IPS-15b (cell line): ENCODE results near the gene SZT2.
"Not testable (repeated sequence)": the region's sequence is repeated elsewhere in the genome, so short reads cannot be mapped to it uniquely, and the experiment has no call there.

Source experiments
- H3K27me3 ChIP-seq: one replicate; pipeline ENCODE4 v1.6.1; 2013; ENCODE audit warnings: low read length; ENCODE audit not compliant: control insufficient read depth, insufficient read depth
- H3K36me3 ChIP-seq: one replicate; pipeline ENCODE4 v1.6.1; 2013; ENCODE audit warnings: low read length; ENCODE audit not compliant: control insufficient read depth, insufficient read depth
- H3K4me1 ChIP-seq: one replicate; pipeline ENCODE4 v1.6.1; 2013; ENCODE audit warnings: mild to moderate bottlenecking, low read length; ENCODE audit not compliant: control insufficient read depth, insufficient read depth
- H3K4me3 ChIP-seq: one replicate; pipeline ENCODE4 v1.5.1; 2013; ENCODE audit warnings: low read depth, low read length
- H3K9ac ChIP-seq: one replicate; pipeline ENCODE4 v1.6.1; 2013; ENCODE audit warnings: low read depth, mild to moderate bottlenecking, low read length
- H3K9me3 ChIP-seq: one replicate; pipeline ENCODE4 v1.6.1; 2013; ENCODE audit warnings: mild to moderate bottlenecking, low read length; ENCODE audit not compliant: control insufficient read depth, insufficient read depth

Gene SZT2

GRCh38 chr1:43473463-43473862 is 83.8 kb downstream of the SZT2 start:
- no peaks in the 10 kb centered on the region for H3K27me3 ChIP-seq
- H3K36me3 ChIP-seq: no peaks in the 10 kb centered on the region
- peaks cover 8% of the 10 kb centered on the region for H3K4me1 ChIP-seq
- no peaks in the 10 kb centered on the region for H3K9me3 ChIP-seq
- no peak overlapping the region for H3K9ac ChIP-seq
- no peak overlapping the region for H3K4me3 ChIP-seq

- H3K9ac ChIP-seq, H3K27me3 ChIP-seq, H3K9me3 ChIP-seq, H3K36me3 ChIP-seq, H3K4me1 ChIP-seq, H3K4me3 ChIP-seq: not testable (repeated sequence)
These were observed 86.1 kb downstream of the SZT2 start for GRCh38 chr1:43475611-43476401.

GRCh38 chr1:43477716-43478115 is 88.0 kb downstream of the SZT2 start:
- no peak overlapping the region for H3K4me3 ChIP-seq
- H3K9me3 ChIP-seq: no peaks in the 10 kb centered on the region
- H3K36me3 ChIP-seq: no peaks in the 10 kb centered on the region
- H3K27me3 ChIP-seq: no peaks in the 10 kb centered on the region
- peaks cover 3% of the 10 kb centered on the region for H3K4me1 ChIP-seq
- H3K9ac ChIP-seq: no peak overlapping the region

GRCh38 chr1:43479414-43479813 is 89.7 kb downstream of the SZT2 start:
- Histone ChIP-seq H3K4me3 (no peak overlapping the region), H3K9ac (no peak overlapping the region), H3K27me3 (no peaks in the 10 kb centered on the region), H3K9me3 (no peaks in the 10 kb centered on the region), H3K4me1 (no peaks in the 10 kb centered on the region), H3K36me3 (no peaks in the 10 kb centered on the region)

GRCh38 chr1:43481491-43481890 is 91.8 kb downstream of the SZT2 start:
- H3K4me1 ChIP-seq: no peaks in the 10 kb centered on the region
- no peaks in the 10 kb centered on the region for H3K27me3 ChIP-seq
- H3K9me3 ChIP-seq: no peaks in the 10 kb centered on the region
- H3K4me3 ChIP-seq: no peak overlapping the region
- H3K36me3 ChIP-seq: no peaks in the 10 kb centered on the region
- H3K9ac ChIP-seq: no peak overlapping the region

GRCh38 chr1:43482215-43482614 is 92.5 kb downstream of the SZT2 start:
- Histone ChIP-seq H3K36me3 (no peaks in the 10 kb centered on the region), H3K4me3 (no peak overlapping the region), H3K4me1 (no peaks in the 10 kb centered on the region), H3K27me3 (no peaks in the 10 kb centered on the region), H3K9me3 (no peaks in the 10 kb centered on the region), H3K9ac (no peak overlapping the region)

GRCh38 chr1:43484367-43484766 is 94.7 kb downstream of the SZT2 start:
- H3K36me3 ChIP-seq: no peaks in the 10 kb centered on the region

GRCh38 chr1:43488165-43488564 is 98.5 kb downstream of the SZT2 start:
- no peaks in the 10 kb centered on the region for H3K36me3 ChIP-seq
- H3K9me3 ChIP-seq: peaks cover 2% of the 10 kb centered on the region
- H3K4me1 ChIP-seq: no peaks in the 10 kb centered on the region
- H3K9ac ChIP-seq: no peak overlapping the region
- no peak overlapping the region for H3K4me3 ChIP-seq
- no peaks in the 10 kb centered on the region for H3K27me3 ChIP-seq

More at GRCh38 chr1:43484367-43484766, 94.7 kb downstream of the SZT2 start:
- Histone ChIP-seq H3K27me3 (no peaks in the 10 kb centered on the region), H3K4me3 (no peak overlapping the region), H3K4me1 (no peaks in the 10 kb centered on the region), H3K9ac (no peak overlapping the region), H3K9me3 (no peaks in the 10 kb centered on the region)

GRCh38 chr1:43491061-43491460 is 101.4 kb downstream of the SZT2 start:
- Histone ChIP-seq H3K4me3 (no peak overlapping the region), H3K4me1 (peaks cover 9% of the 10 kb centered on the region), H3K9me3 (peaks cover 2% of the 10 kb centered on the region), H3K36me3 (no peaks in the 10 kb centered on the region), H3K9ac (no peak overlapping the region), H3K27me3 (no peaks in the 10 kb centered on the region)

GRCh38 chr1:43492826-43493225 is 103.1 kb downstream of the SZT2 start:
- Histone ChIP-seq H3K4me1 (peaks cover 9% of the 10 kb centered on the region), H3K9me3 (peaks cover 2% of the 10 kb centered on the region), H3K27me3 (no peaks in the 10 kb centered on the region), H3K4me3 (no peak overlapping the region), H3K36me3 (no peaks in the 10 kb centered on the region), H3K9ac (no peak overlapping the region)

GRCh38 chr1:43493661-43494450 is 104.2 kb downstream of the SZT2 start:
- Histone ChIP-seq H3K4me1 (peaks cover 9% of the 10 kb centered on the region), H3K27me3 (no peaks in the 10 kb centered on the region), H3K36me3 (no peaks in the 10 kb centered on the region), H3K9ac (no peak overlapping the region), H3K4me3 (no peak overlapping the region), H3K9me3 (peaks cover 2% of the 10 kb centered on the region)

- peaks cover 2% of the 10 kb centered on the region for H3K9me3 ChIP-seq
- H3K36me3 ChIP-seq: no peaks in the 10 kb centered on the region
- H3K9ac ChIP-seq: no peak overlapping the region
- peaks cover 9% of the 10 kb centered on the region for H3K4me1 ChIP-seq
- no peaks in the 10 kb centered on the region for H3K27me3 ChIP-seq
- no peak overlapping the region for H3K4me3 ChIP-seq
These were observed 105.5 kb downstream of the SZT2 start for GRCh38 chr1:43495204-43495603.
